ENCODE measurements around the gene KPNB1.

The KPNB1 gene

DNA sequence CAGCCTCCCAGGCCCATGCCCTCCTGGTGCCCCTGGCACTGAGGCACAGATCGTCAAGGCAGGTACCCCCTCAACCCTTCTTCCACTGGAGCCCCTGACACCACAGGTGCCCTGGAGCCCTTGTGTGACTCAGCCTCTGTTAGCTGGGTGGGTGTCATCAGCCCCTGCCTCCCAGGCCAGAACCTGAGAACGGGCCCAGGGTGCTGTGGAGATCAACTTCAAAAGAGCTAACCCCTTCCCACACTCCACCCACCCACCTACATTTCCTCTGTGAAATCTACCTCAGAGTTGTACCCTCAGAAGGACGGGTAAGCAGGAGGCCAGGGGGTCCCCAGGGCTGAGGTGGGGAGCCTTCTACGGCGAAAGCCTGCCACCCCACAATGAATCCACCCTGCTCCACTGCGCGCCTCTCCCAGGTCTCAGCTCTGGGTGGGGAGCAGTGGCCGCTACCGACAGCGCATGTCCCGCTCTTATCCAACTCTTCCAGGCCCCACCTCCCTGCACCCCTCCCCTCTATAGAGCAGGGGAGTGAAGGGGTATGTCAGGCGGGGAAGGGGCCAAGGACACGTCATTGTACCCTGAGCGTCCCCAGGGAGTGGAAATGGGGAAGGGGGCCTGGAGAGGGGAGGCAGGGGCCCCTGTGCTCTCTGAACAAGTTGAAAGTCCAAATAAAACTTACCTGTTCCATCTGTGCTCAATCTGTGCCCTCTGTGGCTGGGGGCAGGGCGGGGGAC lies 61.8 kb downstream of the KPNB1 start:
- DNase-seq (ENCODE audit: low spot score): no peak

DNA sequence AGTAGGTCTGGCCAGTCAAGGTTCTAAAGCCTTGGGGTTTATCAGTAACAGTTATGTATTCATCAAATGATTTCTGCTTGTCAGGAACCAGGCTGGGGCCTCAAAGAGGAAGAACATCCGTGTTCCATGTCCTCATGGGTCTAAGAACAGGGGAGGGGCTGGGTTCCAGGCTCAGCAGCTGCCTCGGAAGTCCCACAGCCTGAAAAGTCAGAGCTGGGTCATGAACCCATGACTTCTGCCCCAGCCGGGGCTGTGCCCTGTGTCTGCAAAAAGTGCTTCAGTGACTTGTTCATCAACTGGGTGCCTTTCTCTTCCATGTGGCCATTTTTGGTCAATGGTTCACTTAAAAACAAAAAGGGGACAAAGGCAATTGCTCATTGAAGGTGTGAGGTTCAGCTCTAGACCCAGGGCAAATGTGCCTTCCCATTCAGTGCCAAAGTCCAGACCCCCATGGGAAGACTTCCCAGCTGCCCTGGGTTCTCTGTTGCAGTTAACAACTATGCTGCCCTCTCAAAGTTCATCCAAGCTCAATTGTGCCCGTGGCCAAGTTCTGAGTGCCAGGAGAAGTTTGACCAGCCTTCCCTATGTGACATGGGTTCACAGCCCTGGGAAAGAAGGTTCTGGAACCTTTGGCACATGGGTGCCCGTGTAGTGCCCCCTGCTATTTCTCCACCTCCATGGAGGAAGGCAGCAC lies 62.8 kb downstream of the KPNB1 start:
- DNase-seq (ENCODE audit: low spot score): no peak

DNA sequence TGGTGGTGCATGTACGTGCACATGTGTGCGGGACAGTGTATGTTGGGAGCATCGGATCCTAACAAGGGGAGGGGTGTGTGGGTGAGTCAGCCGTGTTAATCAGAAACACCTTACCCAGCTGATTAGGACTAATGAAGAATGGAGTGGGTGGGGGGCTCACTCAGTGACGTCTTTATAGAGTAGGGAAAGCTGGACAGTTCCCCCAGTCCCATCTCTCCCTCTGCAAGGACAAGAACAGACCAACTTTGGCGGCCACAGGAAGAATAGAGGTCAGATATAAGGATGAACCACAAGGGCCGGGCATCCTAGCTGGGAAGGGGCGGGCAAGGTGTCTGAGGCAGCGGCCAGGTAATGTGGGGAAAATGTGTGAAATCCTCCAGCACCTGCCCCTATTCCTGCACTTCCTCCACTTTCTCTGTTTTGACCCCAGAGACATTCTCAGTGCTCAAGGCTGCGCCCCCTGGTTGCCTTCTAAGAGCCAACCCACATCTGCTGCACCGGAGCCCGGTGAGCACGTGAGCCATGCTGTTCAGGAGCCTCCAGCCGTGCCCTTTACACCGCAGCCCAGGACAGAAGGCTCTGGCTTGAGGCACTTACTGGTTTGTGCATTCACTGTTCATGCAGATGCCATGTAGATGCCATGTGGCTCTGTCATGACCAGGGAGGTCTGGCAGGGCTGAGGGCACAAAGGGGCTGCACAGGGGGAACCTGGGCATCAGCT lies 64.4 kb downstream of the KPNB1 start:
- no peak for DNase-seq (ENCODE audit: low spot score)

- DNase-seq (ENCODE audit: low spot score): peak; percentile 51
Observed at GRCh38 chr17:47714773-47715396, 65.2 kb downstream of the KPNB1 start.

- DNase-seq (ENCODE audit: low spot score): no peak
Observed at GRCh38 chr17:47715669-47716325, 66.1 kb downstream of the KPNB1 start.

DNA sequence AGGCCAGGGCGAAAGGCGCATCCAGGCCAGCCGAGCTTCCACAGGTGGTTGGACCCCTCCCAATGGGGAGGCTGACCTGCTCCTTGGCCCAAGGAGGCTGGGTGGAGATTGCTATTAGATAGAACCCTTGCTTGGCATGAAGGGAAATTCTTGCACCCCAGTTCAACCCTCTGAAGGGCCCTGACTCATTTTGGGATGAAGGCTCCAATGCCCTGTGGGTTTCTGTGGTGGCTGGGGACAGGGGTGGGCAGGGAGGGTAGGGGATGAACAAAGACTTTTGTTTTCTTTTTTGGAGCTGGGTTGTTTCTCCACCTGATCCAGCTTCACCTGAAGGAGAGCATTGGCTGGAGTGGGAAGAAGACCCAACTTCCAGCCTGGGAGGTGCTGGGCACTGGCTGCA lies 66.7 kb downstream of the KPNB1 start:
- no peak for DNase-seq (ENCODE audit: low spot score)

GRCh38 chr17:47717261-47717697 lies 67.6 kb downstream of the KPNB1 start:
- no peak for DNase-seq (ENCODE audit: low spot score)

- no peak for DNase-seq (ENCODE audit: low spot score)
Observed at GRCh38 chr17:47717979-47718621, 68.4 kb downstream of the KPNB1 start.

DNA sequence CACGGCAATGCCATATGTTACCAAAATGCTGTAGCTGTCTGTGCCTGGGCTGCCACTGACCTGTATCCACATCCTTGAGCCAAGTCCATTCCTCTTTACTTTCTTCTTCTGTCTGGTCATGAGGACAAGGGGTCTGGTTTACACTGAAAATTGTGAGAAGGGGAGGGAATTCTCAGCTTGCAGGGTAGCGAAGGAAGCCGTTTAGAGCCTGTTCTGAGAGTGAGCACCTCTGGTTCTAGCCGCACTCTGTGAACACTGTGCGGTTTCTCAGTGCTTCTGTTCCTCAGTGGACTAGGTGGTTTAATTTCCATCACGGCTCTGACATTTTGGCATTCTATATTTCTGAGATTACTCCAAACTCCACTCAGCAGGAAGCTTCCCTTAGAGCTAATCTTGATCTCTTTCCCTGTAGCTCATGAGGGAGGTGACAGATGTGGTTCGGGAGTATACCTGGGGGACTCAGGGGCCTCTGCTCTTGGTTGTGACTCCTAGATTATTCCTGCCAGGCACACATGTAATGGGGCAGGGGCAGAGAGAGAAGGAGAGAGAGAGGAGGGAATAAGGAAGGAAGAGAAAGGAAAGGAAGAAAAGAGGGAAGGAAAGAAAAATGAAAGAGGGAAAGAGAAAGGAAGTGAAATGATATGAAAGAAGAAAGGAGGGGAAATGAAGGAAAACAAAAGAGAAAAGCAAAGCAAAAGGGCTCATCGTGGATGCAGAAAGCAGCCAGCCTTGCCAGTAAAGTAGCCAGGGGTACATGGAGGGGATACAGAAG lies 69.1 kb downstream of the KPNB1 start:
- no peak for DNase-seq (ENCODE audit: low spot score)

DNA sequence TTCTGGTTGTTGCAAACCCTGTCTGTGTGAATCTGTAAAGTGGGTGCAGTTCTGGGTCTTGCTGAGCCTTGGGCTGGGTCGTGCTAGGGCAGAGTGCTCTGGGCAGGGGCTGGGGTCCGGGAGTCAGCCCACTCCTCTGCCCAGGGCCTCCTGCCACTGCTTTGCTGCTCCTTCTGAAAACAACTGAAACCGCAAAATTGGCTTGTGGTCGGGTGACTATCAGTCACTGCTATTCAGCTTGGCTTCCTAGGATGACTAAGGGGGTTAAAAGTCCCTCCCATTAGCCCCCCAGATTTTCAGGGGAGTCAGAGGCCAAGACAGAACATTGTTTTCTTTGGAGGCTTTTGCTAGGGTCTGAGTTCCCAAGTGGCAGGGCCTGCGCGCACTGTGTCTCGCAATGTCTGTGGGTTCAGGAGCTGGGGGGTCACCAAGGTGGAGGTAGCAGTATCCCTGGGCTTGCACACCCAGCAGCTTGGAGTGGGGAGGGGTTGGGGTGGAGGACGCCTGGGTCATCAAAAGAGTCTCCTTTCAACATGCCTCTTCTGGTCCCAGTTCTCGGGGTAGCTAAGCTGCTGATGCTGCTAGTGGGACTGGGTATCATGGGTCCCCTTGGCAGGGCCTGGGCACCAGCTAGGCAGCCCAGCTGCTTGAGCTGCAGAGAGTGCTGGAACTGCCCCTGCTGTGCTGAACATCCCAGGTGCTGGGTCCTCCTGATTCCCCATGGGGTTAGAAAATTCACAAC lies 69.9 kb downstream of the KPNB1 start:
- DNase-seq (ENCODE audit: low spot score): peak; percentile 74

- no peak for DNase-seq (ENCODE audit: low spot score)
Observed at GRCh38 chr17:47720196-47720595, 70.5 kb downstream of the KPNB1 start.

DNA sequence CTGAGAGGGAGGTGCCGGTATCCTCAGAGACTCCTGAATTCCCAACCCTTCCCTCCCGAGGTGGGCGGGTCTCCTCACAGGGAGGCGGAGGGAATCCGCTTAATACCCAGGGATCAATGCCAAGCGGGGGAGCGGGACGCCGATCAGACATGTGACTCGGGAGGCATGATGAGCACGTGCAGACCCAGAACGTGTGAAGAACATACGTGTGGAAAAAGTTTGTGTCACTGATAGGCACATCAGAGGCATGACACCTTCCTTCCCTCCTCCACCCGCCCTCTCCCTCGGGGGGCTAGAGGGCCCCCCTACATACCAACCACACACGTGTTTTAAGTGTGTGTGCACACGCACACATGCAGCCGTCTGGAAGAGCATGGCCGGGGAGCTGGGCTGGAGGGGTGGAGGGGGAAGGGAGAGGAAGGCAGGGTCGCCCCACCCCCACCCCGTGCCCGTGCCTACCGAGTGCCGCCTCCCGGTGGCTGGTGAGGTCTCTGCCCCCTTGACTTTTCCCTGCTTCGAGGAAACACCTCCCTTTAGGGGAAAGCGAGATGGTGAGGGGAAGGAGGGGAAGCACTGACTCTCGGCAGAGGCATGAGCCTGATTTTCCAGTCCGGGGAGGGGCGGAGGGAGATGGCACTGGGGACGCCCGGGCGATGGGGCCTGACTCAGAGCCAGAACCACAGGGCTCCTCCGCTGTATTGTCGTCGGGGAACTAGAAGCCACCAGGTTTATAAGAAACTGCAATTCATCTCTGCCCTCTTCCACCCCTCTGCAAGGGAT lies 71.2 kb downstream of the KPNB1 start:
- DNase-seq (ENCODE audit: low spot score): peak; percentile 87

DNA sequence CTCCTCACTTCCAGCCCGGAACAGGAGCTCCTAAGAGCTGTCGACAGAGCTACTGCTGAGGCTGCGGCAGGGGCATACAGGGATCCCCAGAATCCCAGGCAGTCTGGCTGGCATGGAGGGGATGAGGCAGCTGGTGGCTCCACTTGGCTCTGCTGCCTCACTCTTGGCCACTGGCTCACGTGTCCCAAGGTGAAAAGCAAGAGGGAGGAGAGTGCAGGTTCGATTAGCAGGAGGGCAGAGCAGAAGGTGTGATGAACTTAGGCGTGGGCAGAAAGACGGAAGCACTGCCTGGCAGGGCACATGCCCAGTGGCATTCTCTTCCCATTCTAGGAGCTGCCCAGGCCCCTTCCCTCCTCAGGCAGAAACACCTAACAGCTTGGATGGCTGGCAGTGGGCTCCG lies 72.0 kb downstream of the KPNB1 start:
- no peak for DNase-seq (ENCODE audit: low spot score)

DNA sequence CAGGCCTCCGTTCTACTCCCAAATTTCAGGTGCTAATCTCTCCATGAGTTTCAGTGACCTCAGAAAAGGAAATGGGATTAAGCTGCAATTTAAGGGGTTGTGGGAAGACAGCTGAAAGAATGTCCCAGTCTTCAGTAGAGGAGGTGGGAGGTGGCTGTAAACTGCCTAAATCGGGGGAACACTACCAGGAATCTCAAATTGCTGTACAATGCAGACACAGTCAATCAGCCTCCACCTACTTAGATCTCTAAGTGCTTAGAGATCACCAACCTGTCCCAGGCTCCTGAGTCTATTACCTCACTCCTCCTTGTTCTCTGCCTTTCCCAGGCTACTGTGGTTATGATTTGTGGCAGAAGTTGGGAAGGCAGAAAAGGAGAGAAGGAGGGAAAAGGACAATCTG lies 75.0 kb downstream of the KPNB1 start:
- DNase-seq (ENCODE audit: low spot score): no peak

- no peak for DNase-seq (ENCODE audit: low spot score)
Observed at GRCh38 chr17:47725446-47726111, 75.9 kb downstream of the KPNB1 start.

DNA sequence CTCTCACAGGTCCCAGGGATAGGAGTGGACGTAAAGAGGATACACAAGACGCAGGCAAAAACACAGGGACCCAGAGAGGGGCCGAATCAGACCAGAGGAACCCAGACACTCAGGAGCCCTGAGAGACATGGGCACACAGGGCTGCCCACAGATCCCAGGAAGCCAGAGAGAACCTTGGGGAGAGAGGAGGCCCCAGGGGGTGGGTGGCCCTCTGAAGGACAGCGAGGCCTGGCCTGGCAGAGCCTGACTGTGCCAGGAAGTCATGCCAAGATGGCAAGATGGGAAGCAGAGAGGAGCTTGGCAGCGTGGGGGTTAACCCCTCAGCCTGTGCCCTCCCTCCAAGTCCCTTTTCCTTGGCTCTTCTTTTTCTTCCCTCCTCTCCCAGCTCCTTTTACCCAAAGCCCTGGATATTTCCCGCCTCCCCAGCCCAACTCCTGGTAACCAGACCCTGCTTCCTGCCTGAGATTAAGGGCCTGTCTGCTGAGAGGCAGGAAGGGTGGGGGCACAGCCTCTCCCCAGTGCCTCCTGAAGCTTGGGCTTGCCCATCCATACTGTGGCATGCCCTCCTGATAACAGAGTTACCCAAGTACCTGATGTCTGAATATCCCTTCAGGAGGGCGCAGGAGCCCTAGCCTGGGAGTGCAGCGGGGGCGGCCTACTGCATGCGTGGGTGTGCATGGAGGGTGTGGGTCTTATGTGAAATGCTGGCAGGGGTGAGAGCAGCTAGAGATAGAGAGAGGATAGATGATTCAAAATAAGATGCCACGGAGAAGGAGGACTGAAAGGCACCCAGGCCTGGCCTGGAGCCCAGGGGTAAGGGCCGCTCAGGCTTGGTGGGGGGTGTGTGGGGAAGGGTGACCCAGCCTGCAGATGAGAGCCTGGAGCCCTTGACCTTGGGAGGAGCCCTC lies 77.3 kb downstream of the KPNB1 start:
- no peak for DNase-seq (ENCODE audit: low spot score)

- no peak for DNase-seq (ENCODE audit: low spot score)
Observed at GRCh38 chr17:47727704-47728036, 78.0 kb downstream of the KPNB1 start.

Data from CD4-positive, alpha-beta T cell treated with Interleukin-2 at 100 ng/mL for 4 hours (primary cell).